Astrocyte (in vitro differentiated cells and primary cell): Measurements from ENCODE around the gene PLAC8. TPM values are rescaled to one million over a fixed set of nuclear protein-coding genes. Genes with fewer than 3 reads are reported as not detected.
"Not testable (repeated sequence)": the region's sequence is repeated elsewhere in the genome, so short reads cannot be mapped to it uniquely, and the experiment has no call there.

Experiments
- DNase-seq: peaks from one replicate; pipeline ENCODE4 v3.0.0-alpha.2; 2010; ENCODE audit warnings: low read depth
- FAIRE-seq: peaks from 2 replicates; lab custom pipeline; 2011; peaks lifted over from hg19 to GRCh38; lab: Jason Lieb, UNC
- H2AFZ ChIP-seq: 2 replicates; pipeline ENCODE4 v1.6.0; 2012; ENCODE audit warnings: low read depth, low read length, inconsistent platforms
- H3K27ac ChIP-seq: 2 replicates; pipeline ENCODE4 v1.5.1; 2011; ENCODE audit warnings: low read depth, low read length, inconsistent platforms
- H3K27me3 ChIP-seq: 2 replicates; pipeline ENCODE4 v1.6.0; 2011; ENCODE audit warnings: low read length, inconsistent platforms; ENCODE audit not compliant: insufficient read depth
- H3K36me3 ChIP-seq: 2 replicates; pipeline ENCODE4 v1.5.1; 2011; ENCODE audit warnings: low read length, inconsistent platforms; ENCODE audit not compliant: insufficient read depth
- H3K4me1 ChIP-seq: 2 replicates; pipeline ENCODE4 v1.5.1; 2011; ENCODE audit warnings: low read length, inconsistent platforms; ENCODE audit not compliant: insufficient read depth
- H3K4me2 ChIP-seq: 2 replicates; pipeline ENCODE4 v1.6.0; 2012; ENCODE audit warnings: low read length, inconsistent platforms
- H3K4me3 ChIP-seq: 2 replicates; pipeline ENCODE4 v1.5.1; 2011; ENCODE audit warnings: low read depth, mild to moderate bottlenecking, low read length, inconsistent platforms; ENCODE audit not compliant: insufficient read depth
- H3K79me2 ChIP-seq: 2 replicates; pipeline ENCODE4 v1.6.0; 2012; ENCODE audit warnings: mild to moderate bottlenecking, low read length, inconsistent platforms; ENCODE audit not compliant: insufficient read depth
- H3K9ac ChIP-seq: 2 replicates; pipeline ENCODE4 v1.6.0; 2012; ENCODE audit warnings: mild to moderate bottlenecking, low read length, inconsistent platforms
- H3K9me3 ChIP-seq: 2 replicates; pipeline ENCODE4 v1.5.1; 2012; ENCODE audit warnings: low read depth, mild to moderate bottlenecking, low read length, inconsistent platforms; ENCODE audit not compliant: insufficient read depth
- H4K20me1 ChIP-seq: 2 replicates; pipeline ENCODE4 v1.6.0; 2012; ENCODE audit warnings: low read length, inconsistent platforms; ENCODE audit not compliant: insufficient read depth
- H3K27ac Mint-ChIP-seq: one replicate; pipeline ENCODE4 v1.8.0; 2021; ENCODE audit warnings: mild to moderate bottlenecking, mixed read lengths; ENCODE audit not compliant: unreplicated experiment
- H3K27me3 Mint-ChIP-seq: one replicate; pipeline ENCODE4 v1.8.0; 2021; ENCODE audit warnings: low read depth, mixed read lengths; ENCODE audit not compliant: unreplicated experiment
- H3K36me3 Mint-ChIP-seq: one replicate; pipeline ENCODE4 v1.8.0; 2021; ENCODE audit warnings: low read depth, mixed read lengths; ENCODE audit not compliant: unreplicated experiment
- H3K4me1 Mint-ChIP-seq: one replicate; pipeline ENCODE4 v1.8.0; 2021; ENCODE audit warnings: low read depth, mixed read lengths; ENCODE audit not compliant: unreplicated experiment
- H3K4me3 Mint-ChIP-seq: one replicate; pipeline ENCODE4 v1.8.0; 2021; ENCODE audit warnings: mild to moderate bottlenecking, moderate library complexity, mixed read lengths; ENCODE audit not compliant: unreplicated experiment
- H3K9me3 Mint-ChIP-seq: one replicate; pipeline ENCODE4 v1.8.0; 2021; ENCODE audit warnings: mild to moderate bottlenecking, mixed read lengths; ENCODE audit not compliant: unreplicated experiment
- CTCF ChIP-seq: IDR thresholded peaks from 2 replicates; pipeline ENCODE4 v1.5.1; 2011; ENCODE audit warnings: low read depth, mild to moderate bottlenecking, inconsistent platforms, low read length, moderate library complexity; ENCODE audit not compliant: insufficient read depth
- EZH2 ChIP-seq: IDR thresholded peaks from 2 replicates; pipeline ENCODE4 v1.6.1; 2012; ENCODE audit warnings: mild to moderate bottlenecking, low read length, inconsistent platforms; ENCODE audit not compliant: insufficient read depth
- total RNA-seq: library from RNA; stranded (reverse); gene quantifications from 2 replicates; pipeline ENCODE4 v1.2.1, GENCODE V29; 2021

Gene PLAC8
- total RNA-seq, 1 donor from 2014 or later = 27.8 TPM

- peaks cover 4% of the 10 kb centered on the region for H3K27me3 Mint-ChIP-seq
- Histone ChIP-seq H3K9me3 (no peaks in the 10 kb centered on the region), H3K4me1 (no peaks in the 10 kb centered on the region), H2AFZ (no peak overlapping the region), H3K4me2 (no peak overlapping the region), H4K20me1 (no peaks in the 10 kb centered on the region), H3K27ac (no peak overlapping the region), H3K27me3 (no peaks in the 10 kb centered on the region), H3K36me3 (no peaks in the 10 kb centered on the region), H3K4me3 (no peak overlapping the region), H3K79me2 (no peaks in the 10 kb centered on the region), H3K9ac (no peak overlapping the region)
- peaks cover 14% of the 10 kb centered on the region for H3K4me1 Mint-ChIP-seq
- H3K27ac Mint-ChIP-seq = no peak overlapping the region
- no peaks in the 10 kb centered on the region for H3K9me3 Mint-ChIP-seq
- H3K36me3 Mint-ChIP-seq = no peaks in the 10 kb centered on the region
- H3K4me3 Mint-ChIP-seq = no peak overlapping the region
- no peak for TF ChIP-seq CTCF
- DNase-seq (no peak), FAIRE-seq (no peak)
Observed at GRCh38 chr4:83146841-83147240, 32.3 kb upstream of the PLAC8 start.

- not testable (repeated sequence) for H3K27me3 Mint-ChIP-seq, H3K27me3 ChIP-seq, DNase-seq, FAIRE-seq, H3K9ac ChIP-seq, H3K4me2 ChIP-seq, H3K27ac Mint-ChIP-seq, H3K36me3 Mint-ChIP-seq, H3K27ac ChIP-seq, H3K9me3 ChIP-seq, H3K9me3 Mint-ChIP-seq, H3K4me3 Mint-ChIP-seq, H3K79me2 ChIP-seq, H3K4me1 ChIP-seq, H4K20me1 ChIP-seq, H3K4me3 ChIP-seq, H2AFZ ChIP-seq, H3K36me3 ChIP-seq
- peaks cover 13% of the 10 kb centered on the region for H3K4me1 Mint-ChIP-seq
Observed at GRCh38 chr4:83145776-83146175, 31.2 kb upstream of the PLAC8 start.

- H3K4me1 Mint-ChIP-seq = peaks cover 4% of the 10 kb centered on the region
- peaks cover 18% of the 10 kb centered on the region for H3K9me3 Mint-ChIP-seq
- DNase-seq (no peak), FAIRE-seq (no peak)
- H3K27ac Mint-ChIP-seq = peak overlapping the region; percentile 41
- no peaks in the 10 kb centered on the region for H3K27me3 Mint-ChIP-seq
- Histone ChIP-seq H3K27me3 (peaks cover 2% of the 10 kb centered on the region), H3K36me3 (no peaks in the 10 kb centered on the region), H4K20me1 (no peaks in the 10 kb centered on the region), H3K9ac (no peak overlapping the region), H3K9me3 (no peaks in the 10 kb centered on the region), H3K27ac (no peak overlapping the region), H3K79me2 (no peaks in the 10 kb centered on the region), H3K4me3 (no peak overlapping the region), H3K4me2 (no peak overlapping the region), H2AFZ (no peak overlapping the region), H3K4me1 (no peaks in the 10 kb centered on the region)
- H3K36me3 Mint-ChIP-seq = peaks cover 4% of the 10 kb centered on the region
- no peak overlapping the region for H3K4me3 Mint-ChIP-seq
- TF ChIP-seq EZH2 (no peak), CTCF (no peak)
Observed at GRCh38 chr4:83139514-83140156, 25.1 kb upstream of the PLAC8 start.
